Skeletal muscle tissue (tissue), 4 donors: Measurements from ENCODE around the gene ANKRD60. TPM values are rescaled to one million over a fixed set of nuclear protein-coding genes. Genes with fewer than 3 reads are reported as not detected.

Experiments
- H3K27ac ChIP-seq: one replicate; pipeline ENCODE4 v1.7.0; 2013; ENCODE audit warnings: mild to moderate bottlenecking, low read depth, low read length, inconsistent platforms
- H3K27me3 ChIP-seq, 3 donors: one replicate each; pipeline ENCODE4 v1.7.0; 2013; ENCODE audit warnings: low read length in 3 of 3; ENCODE audit not compliant: control insufficient read depth in 3 of 3, insufficient read depth in 3 of 3
- H3K36me3 ChIP-seq, 3 donors: one replicate each; pipeline ENCODE4 v1.7.0; 2013; ENCODE audit warnings: low read length in 3 of 3; ENCODE audit not compliant: control insufficient read depth in 3 of 3, insufficient read depth in 3 of 3
- H3K4me1 ChIP-seq, 3 donors: one replicate each; pipeline ENCODE4 v1.7.0; 2013; ENCODE audit warnings: low read length in 3 of 3, mild to moderate bottlenecking in 3 of 3; ENCODE audit not compliant: control insufficient read depth in 3 of 3, insufficient read depth in 3 of 3
- H3K4me3 ChIP-seq, 3 donors: one replicate each; pipeline ENCODE4 v1.7.0; 2013; ENCODE audit warnings: low read length in 3 of 3
- H3K9ac ChIP-seq, 3 donors: one replicate each; pipeline ENCODE4 v1.7.0; 2013; ENCODE audit warnings: low read length in 3 of 3, mild to moderate bottlenecking in 3 of 3, moderate library complexity in 2 of 3, low read depth in 1 of 3
- H3K9me3 ChIP-seq, 3 donors: one replicate each; pipeline ENCODE4 v1.7.0; 2013; ENCODE audit warnings: low read length in 3 of 3; ENCODE audit not compliant: control insufficient read depth in 3 of 3
- total RNA-seq: library from RNA; depleted of rRNA; stranded (reverse); fragments of >200 nt; gene quantifications from one replicate; pipeline ENCODE4 v1.2.3, GENCODE V29; 2014
- donor health status: Osteomylitis.

Gene ANKRD60
- total RNA-seq, 1 donor from 2014 or later = not detected

DNA sequence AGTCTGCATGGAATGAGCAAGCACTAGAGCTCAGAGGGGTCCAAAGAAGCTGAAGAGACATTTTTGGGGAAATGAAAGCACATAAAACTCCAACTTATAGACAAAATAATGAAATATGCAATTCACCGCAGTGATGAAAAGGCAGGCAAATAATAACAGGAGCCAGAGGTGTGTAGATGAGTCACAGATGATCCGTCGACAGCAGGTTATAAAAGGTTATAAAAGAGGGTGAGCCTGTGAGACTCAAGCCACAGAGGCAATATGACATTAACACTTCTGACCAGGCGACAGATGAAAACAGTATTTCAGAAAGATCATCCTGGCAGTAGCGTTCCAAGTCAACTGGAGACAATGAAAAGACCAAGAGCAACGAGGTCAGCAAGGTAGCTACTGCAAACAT lies 35.8 kb upstream of the ANKRD60 start:
- Histone ChIP-seq H3K9ac (no peak overlapping the region), H3K36me3 (peaks cover 16 to 41% (median 19%) of the 10 kb centered on the region in 3 donors), H3K9me3 (no peaks in the 10 kb centered on the region), H3K4me1 (no peaks in the 10 kb centered on the region), H3K4me3 (no peak overlapping the region), H3K27ac (no peak overlapping the region), H3K27me3 (no peaks in the 10 kb centered on the region)

DNA sequence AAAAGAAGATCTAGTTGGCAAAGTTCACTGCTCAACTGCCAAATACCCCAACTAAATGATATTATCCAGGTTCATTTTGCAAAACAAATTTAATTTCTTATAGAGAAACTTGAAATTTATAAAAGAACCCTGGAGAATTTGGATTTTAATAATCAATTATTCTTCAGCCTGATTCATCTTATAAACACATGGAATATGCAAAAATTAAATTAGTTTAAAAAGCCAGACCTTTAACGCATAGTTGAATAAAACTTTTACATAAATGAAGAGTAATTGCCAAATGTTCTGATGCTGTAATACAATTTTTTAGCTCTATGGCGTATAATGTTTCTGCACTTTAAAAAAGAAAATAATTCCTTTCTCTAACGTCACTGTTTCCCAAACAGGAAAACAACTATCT lies 33.2 kb upstream of the ANKRD60 start:
- no peak overlapping the region for H3K27ac ChIP-seq
- no peaks in the 10 kb centered on the region for H3K27me3 ChIP-seq
- no peak overlapping the region for H3K4me3 ChIP-seq
- no peak overlapping the region for H3K9ac ChIP-seq
- no peaks in the 10 kb centered on the region for H3K4me1 ChIP-seq
- H3K9me3 ChIP-seq = no peaks in the 10 kb centered on the region
- peaks cover 6 to 28% (median 10%) of the 10 kb centered on the region in 3 donors for H3K36me3 ChIP-seq

DNA sequence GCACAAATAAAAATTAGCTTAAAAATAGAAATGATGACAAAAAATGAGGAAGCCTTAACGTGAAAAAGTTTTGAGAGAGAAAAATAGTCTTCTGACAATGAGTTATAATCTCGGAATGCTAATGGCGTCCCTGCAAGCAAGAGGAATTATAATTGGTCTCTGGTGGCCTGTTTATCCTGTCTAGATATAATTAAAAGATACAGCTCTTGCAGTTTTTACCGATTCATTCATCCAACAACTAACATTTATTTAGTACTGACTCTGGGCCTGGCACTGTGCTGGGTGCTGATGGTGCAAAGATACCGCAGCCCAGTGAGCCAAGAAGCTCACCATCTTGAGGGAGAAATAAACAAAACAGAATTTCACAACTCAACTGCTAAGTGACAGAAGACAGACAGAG lies 31.6 kb upstream of the ANKRD60 start:
- H3K4me3 ChIP-seq = no peak overlapping the region
- no peak overlapping the region for H3K9ac ChIP-seq
- H3K36me3 ChIP-seq = peaks cover 0 to 20% (median 4%) of the 10 kb centered on the region in 3 donors
- no peak overlapping the region for H3K27ac ChIP-seq
- no peaks in the 10 kb centered on the region for H3K4me1 ChIP-seq
- no peaks in the 10 kb centered on the region for H3K9me3 ChIP-seq
- H3K27me3 ChIP-seq = no peaks in the 10 kb centered on the region

DNA sequence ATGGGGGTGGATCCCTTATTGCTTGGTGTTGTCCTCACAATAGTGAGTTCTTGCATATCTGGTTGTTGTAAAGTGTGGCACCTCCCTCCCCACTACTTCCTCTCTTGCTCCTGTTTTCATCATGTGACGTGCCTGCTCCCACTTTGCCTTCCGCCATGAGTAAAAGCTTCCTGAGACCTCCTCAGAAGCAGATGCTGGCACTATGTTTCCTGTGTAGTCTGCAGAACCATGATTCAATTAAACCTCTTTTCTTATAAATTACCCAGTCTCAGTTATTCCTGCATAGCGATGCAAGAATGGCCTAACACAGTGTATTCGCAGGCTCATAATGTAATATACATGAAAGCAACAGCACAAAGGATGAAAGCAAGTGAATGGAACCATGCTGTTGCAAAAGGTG lies 28.4 kb upstream of the ANKRD60 start:
- Histone ChIP-seq H3K36me3 (no peaks in the 10 kb centered on the region), H3K27me3 (no peaks in the 10 kb centered on the region), H3K4me3 (no peak overlapping the region), H3K9me3 (no peaks in the 10 kb centered on the region), H3K4me1 (no peaks in the 10 kb centered on the region), H3K9ac (no peak overlapping the region), H3K27ac (no peak overlapping the region)

DNA sequence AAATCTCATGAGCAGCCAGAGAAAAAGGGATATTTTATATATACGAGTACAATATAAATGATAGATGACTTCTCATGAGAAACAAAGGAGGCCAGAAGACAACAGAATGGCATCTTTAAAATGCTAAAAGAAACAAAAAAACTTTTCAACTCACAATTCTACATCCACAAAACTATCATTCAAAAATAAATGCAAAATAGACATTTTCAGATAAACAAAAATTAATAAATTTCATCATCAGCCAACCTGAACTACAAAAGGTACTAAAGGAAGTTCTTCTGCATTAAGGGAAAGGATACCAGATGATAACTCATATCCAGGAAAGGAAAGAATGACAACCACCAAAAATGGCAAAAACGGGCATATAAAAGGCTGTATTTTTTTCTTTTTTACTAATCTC lies 27.9 kb upstream of the ANKRD60 start:
- no peaks in the 10 kb centered on the region for H3K9me3 ChIP-seq
- no peaks in the 10 kb centered on the region for H3K27me3 ChIP-seq
- H3K4me3 ChIP-seq = no peak overlapping the region
- no peak overlapping the region for H3K9ac ChIP-seq
- H3K27ac ChIP-seq = no peak overlapping the region
- H3K36me3 ChIP-seq = peaks cover 0 to 1% (median 0%) of the 10 kb centered on the region in 3 donors
- no peaks in the 10 kb centered on the region for H3K4me1 ChIP-seq

DNA sequence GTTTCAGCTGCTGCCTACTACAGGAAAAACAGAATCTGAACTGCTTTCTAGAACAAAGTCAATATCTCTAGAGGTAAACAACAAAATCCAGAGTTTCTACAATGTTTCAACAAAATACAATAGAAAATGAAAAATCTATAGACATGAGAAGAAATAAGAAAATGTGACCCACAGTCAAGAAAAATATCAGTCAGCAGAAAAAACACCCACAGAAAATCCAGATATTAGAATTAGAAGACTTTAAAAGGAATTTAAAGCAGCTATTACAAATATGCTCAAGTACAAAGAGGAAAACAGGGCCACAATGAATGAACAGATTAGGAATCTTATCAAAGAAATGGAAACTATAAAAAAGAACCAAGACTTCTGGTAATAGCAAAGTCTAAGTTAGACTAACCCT lies 26.4 kb upstream of the ANKRD60 start:
- H3K36me3 ChIP-seq = peaks cover 3 to 14% (median 3%) of the 10 kb centered on the region in 3 donors
- H3K9ac ChIP-seq = no peak overlapping the region
- no peak overlapping the region for H3K4me3 ChIP-seq
- no peaks in the 10 kb centered on the region for H3K9me3 ChIP-seq
- H3K4me1 ChIP-seq = no peaks in the 10 kb centered on the region
- no peaks in the 10 kb centered on the region for H3K27me3 ChIP-seq
- no peak overlapping the region for H3K27ac ChIP-seq

DNA sequence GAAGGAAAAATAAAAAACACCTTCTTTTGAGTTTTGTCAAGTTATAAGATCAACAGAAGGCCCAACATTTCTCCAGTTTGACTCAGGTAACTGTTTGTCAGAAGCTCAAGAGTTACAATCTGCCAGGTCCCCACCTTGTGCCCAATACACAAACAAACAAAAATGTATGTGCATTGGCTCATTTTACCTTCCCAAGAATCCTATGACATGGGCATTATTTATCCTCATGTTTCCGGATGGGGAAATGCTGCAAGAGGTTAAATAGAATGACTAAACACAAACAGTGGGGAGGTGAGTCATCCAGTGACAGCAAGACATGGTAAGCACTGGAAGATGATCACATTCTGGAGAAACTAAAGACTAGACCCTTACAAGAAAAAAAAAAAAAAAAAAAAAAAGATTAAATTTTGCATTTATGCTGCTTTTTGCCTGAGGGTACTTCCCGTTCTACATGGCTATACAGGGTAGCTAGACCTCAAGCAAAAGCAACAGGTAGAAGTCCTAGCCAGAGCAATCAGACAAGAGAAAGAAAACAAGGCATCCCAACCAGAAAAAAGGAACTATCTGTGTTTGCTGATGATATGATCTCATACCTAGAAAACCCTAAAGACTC lies 23.6 kb upstream of the ANKRD60 start:
- peaks cover 4 to 29% (median 6%) of the 10 kb centered on the region in 3 donors for H3K36me3 ChIP-seq
- no peak overlapping the region for H3K27ac ChIP-seq
- no peak overlapping the region for H3K4me3 ChIP-seq
- no peaks in the 10 kb centered on the region for H3K9me3 ChIP-seq
- H3K4me1 ChIP-seq = no peaks in the 10 kb centered on the region
- no peaks in the 10 kb centered on the region for H3K27me3 ChIP-seq
- no peak overlapping the region for H3K9ac ChIP-seq

DNA sequence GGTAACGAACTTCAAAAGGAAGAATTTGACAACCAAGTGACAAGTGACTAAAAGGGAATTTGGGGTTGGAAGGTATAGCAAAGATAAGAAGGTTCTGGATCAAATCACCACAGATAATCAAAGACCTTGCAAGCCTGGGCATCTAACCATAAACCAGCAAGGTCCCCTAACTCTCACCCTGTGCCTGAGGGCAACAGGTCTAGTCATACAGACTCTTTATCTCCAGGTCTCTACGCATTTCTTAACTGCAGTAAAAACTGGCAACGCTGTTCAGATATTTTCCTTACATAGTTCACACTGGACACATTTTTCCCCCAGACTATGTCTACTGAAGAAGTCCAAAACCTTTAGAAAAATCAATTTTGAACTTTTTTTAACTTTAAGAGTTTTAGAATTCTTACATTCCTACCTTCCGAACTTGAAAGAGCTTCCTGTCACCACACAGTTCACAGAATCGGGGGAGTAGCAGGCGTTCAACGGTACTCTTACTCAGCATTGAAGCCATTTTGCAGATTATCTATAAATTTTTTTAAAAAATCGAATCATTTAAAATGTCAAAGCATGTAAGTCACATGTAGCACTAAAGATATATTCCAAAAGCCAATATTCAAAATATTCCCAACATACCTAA lies 23.0 kb upstream of the ANKRD60 start:
- H3K9me3 ChIP-seq = no peaks in the 10 kb centered on the region
- no peaks in the 10 kb centered on the region for H3K27me3 ChIP-seq
- H3K36me3 ChIP-seq = peaks cover 7 to 36% (median 10%) of the 10 kb centered on the region in 3 donors
- H3K9ac ChIP-seq = no peak overlapping the region
- no peaks in the 10 kb centered on the region for H3K4me1 ChIP-seq
- H3K27ac ChIP-seq = no peak overlapping the region
- no peak overlapping the region for H3K4me3 ChIP-seq

DNA sequence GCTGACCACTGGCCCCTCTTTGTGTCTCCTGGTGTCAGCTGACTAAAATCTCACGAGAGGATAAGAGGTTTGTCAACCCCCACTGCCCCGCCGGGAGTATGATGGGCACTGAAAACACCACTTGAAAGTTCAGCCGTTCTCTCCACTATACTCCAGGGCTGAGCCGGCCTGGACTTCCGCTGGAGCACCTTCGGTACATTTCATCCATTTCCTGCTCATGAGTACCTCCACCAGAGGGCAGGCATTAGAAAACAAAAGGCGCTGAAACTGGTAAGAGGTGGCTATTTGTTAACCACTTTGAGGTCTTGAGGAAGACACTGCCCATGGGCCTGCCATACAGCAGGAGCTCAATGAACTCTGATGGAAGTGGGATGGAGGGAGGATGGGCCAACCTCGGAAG lies 17.9 kb upstream of the ANKRD60 start:
- peaks cover 29 to 69% (median 35%) of the 10 kb centered on the region in 3 donors for H3K36me3 ChIP-seq
- H3K9ac ChIP-seq = no peak overlapping the region
- no peaks in the 10 kb centered on the region for H3K9me3 ChIP-seq
- no peaks in the 10 kb centered on the region for H3K27me3 ChIP-seq
- no peak overlapping the region for H3K4me3 ChIP-seq
- H3K27ac ChIP-seq = no peak overlapping the region
- H3K4me1 ChIP-seq = no peaks in the 10 kb centered on the region

DNA sequence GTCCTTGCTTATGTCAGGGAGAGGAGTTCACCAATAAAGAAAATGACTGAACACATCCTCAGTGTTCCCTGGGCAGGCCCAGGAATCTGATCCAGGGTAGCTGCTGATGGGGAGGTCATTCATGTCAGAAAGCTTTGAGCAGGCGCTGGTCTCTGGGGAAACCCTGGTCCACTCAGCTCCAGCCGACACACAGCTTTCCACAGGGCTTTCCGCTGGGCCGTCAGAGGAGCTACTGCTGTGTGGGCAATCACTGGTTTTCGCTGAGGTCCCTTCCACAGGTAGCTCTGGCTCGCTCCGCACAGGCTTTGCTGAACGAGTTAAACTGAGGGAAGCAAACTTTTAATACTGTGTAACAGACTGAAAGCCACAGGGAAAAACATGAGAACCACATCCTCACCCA lies 17.5 kb upstream of the ANKRD60 start:
- peaks cover 29 to 65% (median 35%) of the 10 kb centered on the region in 3 donors for H3K36me3 ChIP-seq

More for the DNA sequence above, 17.5 kb upstream of the ANKRD60 start:
- H3K9ac ChIP-seq = no peak overlapping the region
- H3K4me3 ChIP-seq = no peak overlapping the region
- H3K4me1 ChIP-seq = no peaks in the 10 kb centered on the region
- no peaks in the 10 kb centered on the region for H3K27me3 ChIP-seq
- H3K27ac ChIP-seq = no peak overlapping the region
- no peaks in the 10 kb centered on the region for H3K9me3 ChIP-seq
